ENCODE measurements around the gene QRSL1. TPM values are rescaled to one million over a fixed set of nuclear protein-coding genes. Genes with fewer than 3 reads are reported as not detected.
A peak's percentile ranks its signal among the peaks of the same experiment; 100 is the strongest.

QRSL1 gene
- total and polyA plus RNA-seq, 9 of the 15 experiments (the other 6 are each of a cell fraction or from before 2014, with no cell fraction given) = 14.6 to 31.5 (median 23.0) TPM

GRCh38 chr6:106630366-106630765, 988 bp downstream of the QRSL1 start:
- peak overlapping the region; percentile 96 for H3K4me2 ChIP-seq (ENCODE audit: insufficient read depth, low read length)
- no peaks in the 10 kb centered on the region; the same call in 1 of the 2 replicates for H4K20me1 ChIP-seq (replicated peaks; ENCODE audit: control insufficient read depth, insufficient read depth, low read length)
- H2AFZ ChIP-seq (ENCODE audit: low read depth, low read length) = peak overlapping the region; percentile 85
- no peaks in the 10 kb centered on the region; the same call in 1 of the 3 replicates for H3K36me3 ChIP-seq (ENCODE audit: control insufficient read depth, insufficient read depth, low read length)
- DNase-seq (ENCODE audit: extremely low read depth in 1 of 4, low spot score in 3 of 4) (peak; percentile 23 to 32 (median 24)), FAIRE-seq (no peak), ATAC-seq (peak; percentile 31)
- H3K79me2 ChIP-seq (ENCODE audit: control insufficient read depth, insufficient read depth, low read length) = peaks cover 73% of the 10 kb centered on the region
- peaks cover 3 to 6% of the 10 kb centered on the region in 2 experiments; a peak in 1 of 5 replicates for H3K4me1 ChIP-seq (replicated peaks in 1 of 2; ENCODE audit: control insufficient read depth in 2 of 2, insufficient read depth in 2 of 2, low read length in 2 of 2)
- POLR2A ChIA-PET = interaction anchor here (0.9 to 1.1 kb wide), 2 partner anchors 13 to 83 kb away, joined by 3 read pairs; no protein-coding TSS in a partner anchor
- peak overlapping the region; percentile 79 for H3K4me3 ChIP-seq
- H3K27ac ChIP-seq (ENCODE audit: extremely low read depth, low read depth, low read length) = peak overlapping the region; percentile 81
- no peaks in the 10 kb centered on the region for H3K9me3 ChIP-seq (replicated peaks; ENCODE audit: control insufficient read depth, insufficient read depth, low read depth, low read length)
- intact Hi-C loops (cut with micrococcal nuclease) (no loop called here), in situ Hi-C loops (cut with MboI) (no loop called here)
- 26% methylated on average over 5 of the region's 5 CpGs for WGBS (ENCODE audit: insufficient coverage, low coverage, missing lambda C conversion rate)
- H3K9me1 ChIP-seq (ENCODE audit: control insufficient read depth, insufficient read depth, low read length) = no peaks in the 10 kb centered on the region
- no peaks in the 10 kb centered on the region for H3K27me3 ChIP-seq (ENCODE audit: control insufficient read depth in 2 of 2, insufficient read depth in 2 of 2, low read length in 2 of 2)
- TSS peak; percentile 56 for BruUV-seq (replicated peaks)
- CTCF ChIA-PET (ENCODE audit: low intra/inter-chr PET ratio) = no interaction called here
- H3K9ac ChIP-seq (ENCODE audit: insufficient read depth in 1 of 2, low read depth in 2 of 2, low read length in 2 of 2) = peak overlapping the region in 1 of 2 experiments; percentile 86; a peak in 2 of 4 replicates
- TF ChIP-seq GATAD2A (IDR thresholded peaks at IDR 0.05) (no peak), PKNOX1 (IDR thresholded peaks at IDR 0.05) (peak; percentile 74), NFXL1 (CRISPR knock-in tag; IDR thresholded peaks at IDR 0.05) (no peak), MNT (conservative IDR thresholded peaks at IDR 0.05) (no peak), ZNF12 (CRISPR knock-in tag; IDR thresholded peaks at IDR 0.05) (no peak), FOXK1 (CRISPR knock-in tag; IDR thresholded peaks at IDR 0.05; ENCODE audit: borderline replicate concordance) (no peak), CLOCK (CRISPR knock-in tag; IDR thresholded peaks at IDR 0.05; ENCODE audit: borderline replicate concordance) (no peak), SIRT6 (IDR thresholded peaks at IDR 0.05; ENCODE audit: low read depth, low read length) (no peak), RBM25 (IDR thresholded peaks at IDR 0.05; ENCODE audit: low read depth, low read length, severe bottlenecking) (no peak), ZBTB5 (IDR thresholded peaks at IDR 0.05) (no peak), YY1 (IDR thresholded peaks at IDR 0.05; ENCODE audit: borderline replicate concordance in 1 of 3, control insufficient read depth in 1 of 3, extremely low read depth in 1 of 3, insufficient read depth in 3 of 3, insufficient read length in 1 of 3, insufficient replicate concordance in 2 of 3, low read depth in 1 of 3, low read length in 2 of 3) (peak in 1 of 3 experiments; percentile 37)

Data from K562 (cell line).